Activated gamma-delta T cell treated with Interleukin-2 at 50 U/mL for 16 hours (primary cell): ENCODE measurements around the gene GRM4.

Experiments
- DNase-seq: peaks from one replicate; pipeline ENCODE4 v3.0.0-alpha.2; 2020

Gene GRM4

GRCh38 chr6:34142061-34142998 lies 3.6 kb downstream of the GRM4 start:
- no peak for DNase-seq

GRCh38 chr6:34140075-34140474 lies 5.8 kb downstream of the GRM4 start:
- DNase-seq, result no peak

GRCh38 chr6:34138914-34139510 lies 6.9 kb downstream of the GRM4 start:
- DNase-seq, result no peak

- no peak for DNase-seq
Measured at GRCh38 chr6:34138191-34138590, 7.7 kb downstream of the GRM4 start.

- DNase-seq, result no peak
Measured at GRCh38 chr6:34135541-34135940, 10.3 kb downstream of the GRM4 start.

- DNase-seq, result peak; percentile 27
Measured at GRCh38 chr6:34132486-34133185, 13.3 kb downstream of the GRM4 start.

- no peak for DNase-seq
Measured at GRCh38 chr6:34131326-34132290, 14.3 kb downstream of the GRM4 start.

GRCh38 chr6:34130862-34131261 lies 15.0 kb downstream of the GRM4 start:
- DNase-seq, result no peak

GRCh38 chr6:34129753-34130152 lies 16.1 kb downstream of the GRM4 start:
- no peak for DNase-seq

- DNase-seq, result no peak
Measured at GRCh38 chr6:34128045-34128444, 17.8 kb downstream of the GRM4 start.

- DNase-seq, result no peak
Measured at GRCh38 chr6:34126419-34126818, 19.5 kb downstream of the GRM4 start.

GRCh38 chr6:34125939-34126338 lies 19.9 kb downstream of the GRM4 start:
- DNase-seq, result no peak

GRCh38 chr6:34120953-34121675 lies 24.8 kb downstream of the GRM4 start:
- no peak for DNase-seq

GRCh38 chr6:34115915-34116314 lies 30.0 kb downstream of the GRM4 start:
- DNase-seq, result no peak

GRCh38 chr6:34115403-34115795 lies 30.5 kb downstream of the GRM4 start:
- DNase-seq, result no peak

- no peak for DNase-seq
Measured at GRCh38 chr6:34114695-34115402, 31.0 kb downstream of the GRM4 start.

- no peak for DNase-seq
Measured at GRCh38 chr6:34113532-34113931, 32.4 kb downstream of the GRM4 start.

- DNase-seq, result no peak
Measured at GRCh38 chr6:34112126-34112525, 33.8 kb downstream of the GRM4 start.

- DNase-seq, result no peak
Measured at GRCh38 chr6:34110610-34111009, 35.3 kb downstream of the GRM4 start.

GRCh38 chr6:34108176-34108575 lies 37.7 kb downstream of the GRM4 start:
- no peak for DNase-seq

GRCh38 chr6:34106900-34107299 lies 39.0 kb downstream of the GRM4 start:
- no peak for DNase-seq
